H1 (cell line): Measurements from ENCODE around the gene ACTN4.

Experiments
- BCL11A ChIP-seq, 2 experiments: IDR thresholded peaks; one replicate each; pipeline ENCODE4 v1.6.1; 2011; ENCODE audit warnings: low read depth in 2 of 2, low read length in 2 of 2, mild to moderate bottlenecking in 2 of 2
- CEBPB ChIP-seq: IDR thresholded peaks from 2 replicates; pipeline ENCODE4 v1.6.1; 2012; ENCODE audit warnings: low read depth, low read length
- EP300 ChIP-seq, 2 experiments: IDR thresholded peaks; 1 replicate in 1 of 2; 2 replicates in 1 of 2; pipeline ENCODE4 v1.6.1; 2011 to 2012; ENCODE audit warnings: low read depth in 2 of 2, low read length in 2 of 2, mild to moderate bottlenecking in 2 of 2, borderline replicate concordance in 1 of 2, inconsistent platforms in 1 of 2, moderate library complexity in 1 of 2
- POLR2A ChIP-seq, 2 experiments: IDR thresholded peaks; 1 replicate in 1 of 2; 2 replicates in 1 of 2; pipeline ENCODE4 v1.6.1; 2011; ENCODE audit warnings: low read depth in 2 of 2, low read length in 2 of 2, mild to moderate bottlenecking in 2 of 2; ENCODE audit errors: control extremely low read depth in 1 of 2
- POLR2AphosphoS5 ChIP-seq: IDR thresholded peaks from 2 replicates; pipeline ENCODE4 v1.6.1; 2011; ENCODE audit warnings: low read depth, low read length
- TAF1 ChIP-seq: IDR thresholded peaks from 2 replicates; pipeline ENCODE4 v1.6.1; 2011; ENCODE audit warnings: mild to moderate bottlenecking, low read depth, low read length
- TCF12 ChIP-seq: IDR thresholded peaks from 2 replicates; pipeline ENCODE4 v1.6.1; 2011; ENCODE audit warnings: low read depth, mild to moderate bottlenecking, low read length
- TEAD4 ChIP-seq: IDR thresholded peaks from 2 replicates; pipeline ENCODE4 v1.6.1; 2012; ENCODE audit warnings: low read depth, low read length, inconsistent platforms, mixed read lengths
- TF ChIP-seq, protein P1 (sequence below), 3 experiments: IDR thresholded peaks; 1 replicate in 2 of 3; 2 replicates in 1 of 3; pipeline versions ENCODE4 v1.5.1 to v1.6.1; 2011; ENCODE audit warnings: low read length in 3 of 3, mild to moderate bottlenecking in 3 of 3, inconsistent platforms in 2 of 3, low read depth in 1 of 3, moderate library complexity in 1 of 3; ENCODE audit not compliant: insufficient read depth in 1 of 3; ENCODE audit errors: control extremely low read depth in 1 of 3
- TF ChIP-seq, protein P2 (sequence below): IDR thresholded peaks from 2 replicates; pipeline ENCODE4 v1.6.1; 2011; ENCODE audit warnings: low read length, improper control_type of control experiment
- TF ChIP-seq, protein P3 (sequence below): IDR thresholded peaks from 2 replicates; pipeline ENCODE4 v1.6.1; 2012; ENCODE audit warnings: inconsistent platforms

DNA sequence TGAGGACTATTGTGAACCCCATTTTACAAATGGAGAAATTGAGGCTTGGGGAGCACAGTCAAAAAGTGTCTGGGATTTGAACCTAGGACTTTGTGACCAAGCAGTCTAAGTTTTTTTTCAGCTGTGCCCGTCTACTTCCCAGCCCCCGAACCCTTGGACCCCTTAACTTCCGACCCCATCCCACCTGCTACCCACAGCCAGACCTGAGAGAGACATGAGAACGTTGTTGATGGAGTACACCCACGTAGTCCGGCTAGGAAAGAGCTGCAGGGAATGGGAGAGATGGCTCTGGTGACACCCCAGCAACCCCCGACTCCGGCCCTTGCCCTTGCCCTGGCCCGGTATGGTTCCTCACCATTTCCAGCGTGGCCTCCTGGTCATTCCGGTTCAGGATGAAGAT lies 47.7 kb upstream of the ACTN4 start:
- TF ChIP-seq, protein P1, sequence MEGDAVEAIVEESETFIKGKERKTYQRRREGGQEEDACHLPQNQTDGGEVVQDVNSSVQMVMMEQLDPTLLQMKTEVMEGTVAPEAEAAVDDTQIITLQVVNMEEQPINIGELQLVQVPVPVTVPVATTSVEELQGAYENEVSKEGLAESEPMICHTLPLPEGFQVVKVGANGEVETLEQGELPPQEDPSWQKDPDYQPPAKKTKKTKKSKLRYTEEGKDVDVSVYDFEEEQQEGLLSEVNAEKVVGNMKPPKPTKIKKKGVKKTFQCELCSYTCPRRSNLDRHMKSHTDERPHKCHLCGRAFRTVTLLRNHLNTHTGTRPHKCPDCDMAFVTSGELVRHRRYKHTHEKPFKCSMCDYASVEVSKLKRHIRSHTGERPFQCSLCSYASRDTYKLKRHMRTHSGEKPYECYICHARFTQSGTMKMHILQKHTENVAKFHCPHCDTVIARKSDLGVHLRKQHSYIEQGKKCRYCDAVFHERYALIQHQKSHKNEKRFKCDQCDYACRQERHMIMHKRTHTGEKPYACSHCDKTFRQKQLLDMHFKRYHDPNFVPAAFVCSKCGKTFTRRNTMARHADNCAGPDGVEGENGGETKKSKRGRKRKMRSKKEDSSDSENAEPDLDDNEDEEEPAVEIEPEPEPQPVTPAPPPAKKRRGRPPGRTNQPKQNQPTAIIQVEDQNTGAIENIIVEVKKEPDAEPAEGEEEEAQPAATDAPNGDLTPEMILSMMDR (IDR thresholded peaks at IDR 0.05; ENCODE audit: control extremely low read depth in 1 of 3, insufficient read depth in 1 of 3, low read depth in 1 of 3, low read length in 3 of 3) = no peak
- no peak for TF ChIP-seq CEBPB
- TF ChIP-seq TCF12 = no peak
- no peak for TF ChIP-seq TEAD4
- no peak for TF ChIP-seq POLR2AphosphoS5
- TF ChIP-seq POLR2A (IDR thresholded peaks at IDR 0.05; ENCODE audit: control extremely low read depth in 1 of 2, low read depth in 2 of 2, low read length in 2 of 2) = no peak
- TF ChIP-seq TAF1 = no peak
- TF ChIP-seq, protein P2, sequence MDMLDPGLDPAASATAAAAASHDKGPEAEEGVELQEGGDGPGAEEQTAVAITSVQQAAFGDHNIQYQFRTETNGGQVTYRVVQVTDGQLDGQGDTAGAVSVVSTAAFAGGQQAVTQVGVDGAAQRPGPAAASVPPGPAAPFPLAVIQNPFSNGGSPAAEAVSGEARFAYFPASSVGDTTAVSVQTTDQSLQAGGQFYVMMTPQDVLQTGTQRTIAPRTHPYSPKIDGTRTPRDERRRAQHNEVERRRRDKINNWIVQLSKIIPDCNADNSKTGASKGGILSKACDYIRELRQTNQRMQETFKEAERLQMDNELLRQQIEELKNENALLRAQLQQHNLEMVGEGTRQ = no peak
- no peak for TF ChIP-seq BCL11A (IDR thresholded peaks at IDR 0.05; ENCODE audit: low read depth in 2 of 2, low read length in 2 of 2)
- TF ChIP-seq, protein P3, sequence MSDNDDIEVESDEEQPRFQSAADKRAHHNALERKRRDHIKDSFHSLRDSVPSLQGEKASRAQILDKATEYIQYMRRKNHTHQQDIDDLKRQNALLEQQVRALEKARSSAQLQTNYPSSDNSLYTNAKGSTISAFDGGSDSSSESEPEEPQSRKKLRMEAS = no peak
- no peak for TF ChIP-seq EP300 (IDR thresholded peaks at IDR 0.05; ENCODE audit: borderline replicate concordance in 1 of 2, low read depth in 2 of 2, low read length in 2 of 2)
